Sigmoid colon (tissue), 4 donors: ENCODE measurements around the gene FBXL16.

Experiments
- EP300 ChIP-seq, 4 donors: sonication (generic); formaldehyde crosslinking; IDR thresholded peaks; one replicate each; pipeline ENCODE4 v1.6.1; 2017; ENCODE audit warnings: antibody characterized with exemption in 4 of 4
- POLR2A ChIP-seq, 2 donors: fragments of 450-650 bp; IDR thresholded peaks; one replicate each; pipeline ENCODE4 v1.6.1; 2016; ENCODE audit warnings: antibody characterized with exemption in 2 of 2, mild to moderate bottlenecking in 2 of 2, moderate library complexity in 2 of 2
- TF ChIP-seq, protein P1 (sequence below), 4 experiments: fragments of 450-650 bp in 3 of 4; fragments of 200-600 bp in 1 of 4; IDR thresholded peaks; one replicate each; pipeline ENCODE4 v1.5.1; 2016 to 2019; ENCODE audit warnings: antibody characterized with exemption in 4 of 4, mild to moderate bottlenecking in 3 of 4, moderate library complexity in 2 of 4

DNA sequence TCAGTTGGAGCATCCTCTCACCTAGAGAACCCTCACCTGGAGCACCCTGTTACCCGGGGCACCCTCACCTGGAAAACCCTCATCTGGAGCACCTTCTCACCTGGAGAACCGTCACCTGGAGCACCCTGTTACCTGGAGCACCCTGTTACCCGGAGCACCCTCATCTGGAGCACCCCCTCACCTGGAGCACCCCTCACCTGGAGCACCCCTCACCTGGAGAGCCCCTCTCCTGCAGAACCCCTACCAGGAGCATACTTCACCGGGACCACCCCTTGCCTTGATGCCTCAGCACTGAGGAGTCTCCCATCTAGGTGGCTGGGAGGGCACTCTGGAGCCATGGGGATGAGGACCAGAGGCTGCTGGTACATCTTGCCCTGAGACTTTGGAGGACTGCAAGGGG is 3.4 kb upstream of the FBXL16 start:
- TF ChIP-seq POLR2A (IDR thresholded peaks at IDR 0.05), result no peak
- TF ChIP-seq, protein P1, sequence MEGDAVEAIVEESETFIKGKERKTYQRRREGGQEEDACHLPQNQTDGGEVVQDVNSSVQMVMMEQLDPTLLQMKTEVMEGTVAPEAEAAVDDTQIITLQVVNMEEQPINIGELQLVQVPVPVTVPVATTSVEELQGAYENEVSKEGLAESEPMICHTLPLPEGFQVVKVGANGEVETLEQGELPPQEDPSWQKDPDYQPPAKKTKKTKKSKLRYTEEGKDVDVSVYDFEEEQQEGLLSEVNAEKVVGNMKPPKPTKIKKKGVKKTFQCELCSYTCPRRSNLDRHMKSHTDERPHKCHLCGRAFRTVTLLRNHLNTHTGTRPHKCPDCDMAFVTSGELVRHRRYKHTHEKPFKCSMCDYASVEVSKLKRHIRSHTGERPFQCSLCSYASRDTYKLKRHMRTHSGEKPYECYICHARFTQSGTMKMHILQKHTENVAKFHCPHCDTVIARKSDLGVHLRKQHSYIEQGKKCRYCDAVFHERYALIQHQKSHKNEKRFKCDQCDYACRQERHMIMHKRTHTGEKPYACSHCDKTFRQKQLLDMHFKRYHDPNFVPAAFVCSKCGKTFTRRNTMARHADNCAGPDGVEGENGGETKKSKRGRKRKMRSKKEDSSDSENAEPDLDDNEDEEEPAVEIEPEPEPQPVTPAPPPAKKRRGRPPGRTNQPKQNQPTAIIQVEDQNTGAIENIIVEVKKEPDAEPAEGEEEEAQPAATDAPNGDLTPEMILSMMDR (IDR thresholded peaks at IDR 0.05), result no peak
- no peak for TF ChIP-seq EP300 (IDR thresholded peaks at IDR 0.05)
